Panc1 (cell line): Measurements from ENCODE around the gene MAGI2. TPM values are rescaled to one million over a fixed set of nuclear protein-coding genes. Genes with fewer than 3 reads are reported as not detected.

ENCODE experiments used
- ATAC-seq: fragments of 200-7000 bp; cut with Tn5 transposase; 2 replicates; pipeline ENCODE4 v1.9.1; 2020; ENCODE audit warnings: mild to moderate bottlenecking, moderate library complexity
- BruUV-seq: library from RNA; stranded (reverse); fragments of 400-500 nt; replicated peaks from 2 replicates; lab custom pipeline; 2021; lab: Mats Ljungman, UMichigan
- CTCF ChIA-PET: fragments of 300-600 bp; sonication (Branson Sonifier 250); formaldehyde crosslinking; loops from one replicate; lab custom pipeline; 2022; ENCODE audit warnings: antibody characterized with exemption; lab: Charles Lee
- POLR2A ChIA-PET: fragments of 300-600 bp; sonication (Branson Sonifier 250); formaldehyde crosslinking; loops from one replicate; lab custom pipeline; 2022; ENCODE audit warnings: antibody characterized with exemption; lab: Charles Lee
- DNase-seq: peaks from one replicate; pipeline ENCODE4 v3.0.0-alpha.2; 2010; ENCODE audit warnings: low read depth, low spot score
- H3K27ac ChIP-seq: 2 replicates; pipeline ENCODE4 v1.5.1; 2011; ENCODE audit warnings: mild to moderate bottlenecking, low read length, inconsistent platforms
- H3K27me3 ChIP-seq: fragments of 200-500 bp; sonication (Bioruptor generic); 2 replicates; pipeline ENCODE4 v1.6.0; 2014; ENCODE audit warnings: low read length, inconsistent platforms; ENCODE audit not compliant: control insufficient read depth, insufficient read depth
- H3K36me3 ChIP-seq: fragments of 200-500 bp; sonication (Bioruptor generic); 2 replicates; pipeline ENCODE4 v1.5.1; 2014; ENCODE audit warnings: inconsistent platforms, mild to moderate bottlenecking, low read length, moderate library complexity; ENCODE audit not compliant: control insufficient read depth, insufficient read depth
- H3K4me1 ChIP-seq: 2 replicates; pipeline ENCODE4 v1.5.1; 2011; ENCODE audit warnings: inconsistent platforms, mild to moderate bottlenecking, low read length, moderate library complexity; ENCODE audit not compliant: control insufficient read depth, insufficient read depth
- H3K4me3 ChIP-seq, 2 experiments: 2 replicates each; pipeline ENCODE4 v1.5.1; 2011 to 2012; ENCODE audit warnings: low read depth in 2 of 2, low read length in 2 of 2, mild to moderate bottlenecking in 2 of 2, inconsistent platforms in 1 of 2, moderate library complexity in 1 of 2
- H3K9me3 ChIP-seq: fragments of 200-500 bp; sonication (Bioruptor generic); 2 replicates; pipeline ENCODE4 v1.5.1; 2014; ENCODE audit warnings: low read depth, mild to moderate bottlenecking, inconsistent platforms, low read length, moderate library complexity; ENCODE audit not compliant: control insufficient read depth, insufficient read depth
- CTCF ChIP-seq: fragments of 450-650 bp; IDR thresholded peaks from 2 replicates; pipeline ENCODE4 v1.5.1; 2017; ENCODE audit warnings: mild to moderate bottlenecking
- POLR2AphosphoS5 ChIP-seq: IDR thresholded peaks from 2 replicates; pipeline ENCODE4 v1.6.1; 2012; ENCODE audit warnings: mild to moderate bottlenecking, low read depth, low read length, moderate library complexity
- REST ChIP-seq, 2 experiments: IDR thresholded peaks; 2 replicates each; pipeline ENCODE4 v1.6.1; 2011 to 2012; ENCODE audit warnings: low read depth in 2 of 2, control low read depth in 1 of 2, low read length in 1 of 2, mild to moderate bottlenecking in 1 of 2, moderate library complexity in 1 of 2; ENCODE audit not compliant: insufficient read depth in 1 of 2
- SIN3A ChIP-seq: IDR thresholded peaks from 2 replicates; pipeline ENCODE4 v1.6.1; 2012; ENCODE audit warnings: low read depth, mild to moderate bottlenecking, low read length, moderate library complexity, borderline replicate concordance; ENCODE audit not compliant: insufficient read depth
- TCF7L2 ChIP-seq: IDR thresholded peaks from 2 replicates; pipeline ENCODE4 v1.6.1; 2011; ENCODE audit warnings: mild to moderate bottlenecking, low read depth, low read length, inconsistent platforms
- in situ Hi-C: cut with HindIII; loops from 2 replicates; pipeline ENCODE4 v1.10.0; 2016; ENCODE audit warnings: low sequenced_read_pairs, low pct_unique_long_range_greater_than_20kb
- intact Hi-C: fragments of 100-400 bp; cut with micrococcal nuclease; formaldehyde crosslinking; loops from one replicate; pipeline ENCODE4 v1.10.0; 2022; ENCODE audit not compliant: unreplicated experiment
- total RNA-seq: library from RNA; stranded (reverse); gene quantifications from one replicate; pipeline ENCODE4 v1.2.1, GENCODE V29; 2021; ENCODE audit not compliant: unreplicated experiment

The MAGI2 gene
- total RNA-seq, 1 experiment from 2014 or later: 5.4 TPM

GRCh38 chr7:78760620-78761355 lies 692.7 kb downstream of the MAGI2 start:
- POLR2A ChIA-PET: no interaction called here
- intact Hi-C loops: no loop called here

GRCh38 chr7:78752554-78752953 lies 700.9 kb downstream of the MAGI2 start:
- Histone ChIP-seq H3K4me3 (no peak overlapping the region), H3K27ac (no peak overlapping the region), H3K27me3 (no peaks in the 10 kb centered on the region), H3K4me1 (no peaks in the 10 kb centered on the region), H3K9me3 (peaks cover 5% of the 10 kb centered on the region; the same call in 1 of the 2 replicates), H3K36me3 (no peaks in the 10 kb centered on the region)
- TF ChIP-seq REST (IDR thresholded peaks at IDR 0.05; ENCODE audit: insufficient read depth in 1 of 2, low read depth in 2 of 2, low read length in 1 of 2) (no peak), SIN3A (no peak), CTCF (no peak)
- in situ Hi-C loops: no loop called here
- ChIA-PET POLR2A (no interaction called here), CTCF (no interaction called here)
- BruUV-seq: no TSS peak
- ATAC-seq (no peak), DNase-seq (no peak)
- intact Hi-C loops: no loop called here

More at GRCh38 chr7:78760620-78761355, 692.7 kb downstream of the MAGI2 start:
- DNase-seq (no peak), ATAC-seq (no peak)
- H3K27ac ChIP-seq: no peak overlapping the region
- no TSS peak for BruUV-seq
- TF ChIP-seq REST (IDR thresholded peaks at IDR 0.05; ENCODE audit: insufficient read depth in 1 of 2, low read depth in 2 of 2, low read length in 1 of 2): no peak
- TF ChIP-seq SIN3A: no peak
- TF ChIP-seq POLR2AphosphoS5: no peak
- no peak for TF ChIP-seq CTCF
- no peak for TF ChIP-seq TCF7L2
- H3K36me3 ChIP-seq: no peaks in the 10 kb centered on the region
- no peaks in the 10 kb centered on the region for H3K9me3 ChIP-seq
- no peaks in the 10 kb centered on the region for H3K4me1 ChIP-seq
- CTCF ChIA-PET: no interaction called here
- H3K27me3 ChIP-seq: no peaks in the 10 kb centered on the region
- H3K4me3 ChIP-seq: no peak overlapping the region
- in situ Hi-C loops: no loop called here
